Measurements from ENCODE around the gene ECEL1.

The ECEL1 gene

GRCh38 chr2:232483923-232484627, 3.6 kb downstream of the ECEL1 start:
- DNase-seq (ENCODE audit: low read depth in 2 of 2): no peak

- no peak for DNase-seq (ENCODE audit: low read depth in 2 of 2)
Measured at GRCh38 chr2:232483311-232483922, 4.2 kb downstream of the ECEL1 start.

GRCh38 chr2:232482301-232483238, 5.1 kb downstream of the ECEL1 start:
- no peak for DNase-seq (ENCODE audit: low read depth in 2 of 2)

- no peak for DNase-seq (ENCODE audit: low read depth in 2 of 2)
Measured at GRCh38 chr2:232481322-232482140, 6.1 kb downstream of the ECEL1 start.

- no peak for DNase-seq (ENCODE audit: low read depth in 2 of 2)
Measured at GRCh38 chr2:232480201-232481190, 7.1 kb downstream of the ECEL1 start.

GRCh38 chr2:232479341-232480200, 8.1 kb downstream of the ECEL1 start:
- no peak for DNase-seq (ENCODE audit: low read depth in 2 of 2)

GRCh38 chr2:232478571-232479340, 8.9 kb downstream of the ECEL1 start:
- no peak for DNase-seq (ENCODE audit: low read depth in 2 of 2)

- no peak for DNase-seq (ENCODE audit: low read depth in 2 of 2)
Measured at GRCh38 chr2:232477751-232478510, 9.7 kb downstream of the ECEL1 start.

- no peak for DNase-seq (ENCODE audit: low read depth in 2 of 2)
Measured at GRCh38 chr2:232476791-232477190, 10.8 kb downstream of the ECEL1 start.

GRCh38 chr2:232476045-232476444, 11.6 kb downstream of the ECEL1 start:
- no peak for DNase-seq (ENCODE audit: low read depth in 2 of 2)

- DNase-seq (ENCODE audit: low read depth in 2 of 2): no peak
Measured at GRCh38 chr2:232473467-232473890, 14.2 kb downstream of the ECEL1 start.

- no peak for DNase-seq (ENCODE audit: low read depth in 2 of 2)
Measured at GRCh38 chr2:232466221-232466620, 21.4 kb downstream of the ECEL1 start.

GRCh38 chr2:232465061-232465460, 22.6 kb downstream of the ECEL1 start:
- DNase-seq (ENCODE audit: low read depth in 2 of 2): no peak

GRCh38 chr2:232464544-232464885, 23.1 kb downstream of the ECEL1 start:
- DNase-seq (ENCODE audit: low read depth in 2 of 2): no peak

GRCh38 chr2:232463701-232464543, 23.7 kb downstream of the ECEL1 start:
- no peak for DNase-seq (ENCODE audit: low read depth in 2 of 2)

- no peak for DNase-seq (ENCODE audit: low read depth in 2 of 2)
Measured at GRCh38 chr2:232460171-232460570, 27.5 kb downstream of the ECEL1 start.

- DNase-seq (ENCODE audit: low read depth in 2 of 2): no peak
Measured at GRCh38 chr2:232459419-232460035, 28.1 kb downstream of the ECEL1 start.

Measured in stimulated activated CD8-positive, alpha-beta memory T cell treated with anti-CD3 and anti-CD28 coated beads, Interleukin-7, amount 100 ng/mL, for 1 hour (primary cell).